Activated B cell treated with CpG ODN at 0.5 μM for 24 hours (primary cell): Measurements from ENCODE around the gene SERF2. TPM values are rescaled to one million over a fixed set of nuclear protein-coding genes. Genes with fewer than 3 reads are reported as not detected.
"Not testable (repeated sequence)": the region's sequence is repeated elsewhere in the genome, so short reads cannot be mapped to it uniquely, and the experiment has no call there.

Experiments
- ATAC-seq: fragments of 200-7000 bp; cut with Tn5 transposase; one replicate; pipeline ENCODE4 v1.10.0; 2021; ENCODE audit warnings: low read depth, mild to moderate bottlenecking, moderate library complexity
- CTCF ChIA-PET: fragments of 350-600 bp; sonication (Branson Sonifier 250); formaldehyde crosslinking; loops from one replicate; lab custom pipeline; 2021; ENCODE audit warnings: antibody characterized with exemption; lab: Charles Lee
- POLR2A ChIA-PET: fragments of 350-600 bp; sonication (Branson Sonifier 250); formaldehyde crosslinking; loops from one replicate; lab custom pipeline; 2021; ENCODE audit warnings: antibody characterized with exemption; lab: Charles Lee
- DNase-seq: peaks from one replicate; pipeline ENCODE4 v3.0.0; 2022
- H3K27ac Mint-ChIP-seq: one replicate; pipeline ENCODE4 v1.8.0; 2020; ENCODE audit warnings: mixed read lengths
- H3K27me3 Mint-ChIP-seq: one replicate; pipeline ENCODE4 v1.8.0; 2021; ENCODE audit warnings: mixed read lengths
- H3K36me3 Mint-ChIP-seq: one replicate; pipeline ENCODE4 v1.8.0; 2021; ENCODE audit warnings: low read depth, mixed read lengths
- H3K4me1 Mint-ChIP-seq: one replicate; pipeline ENCODE4 v1.8.0; 2021; ENCODE audit warnings: mixed read lengths
- H3K4me3 Mint-ChIP-seq: one replicate; pipeline ENCODE4 v1.8.0; 2020; ENCODE audit warnings: mild to moderate bottlenecking, mixed read lengths
- H3K9me3 Mint-ChIP-seq: one replicate; pipeline ENCODE4 v1.8.0; 2020; ENCODE audit warnings: mixed read lengths
- intact Hi-C: fragments of 100-400 bp; cut with micrococcal nuclease; formaldehyde crosslinking; loops from one replicate; pipeline ENCODE4 v1.15.1; 2024
- total RNA-seq: library from RNA; stranded (reverse); gene quantifications from 2 replicates; pipeline ENCODE4 v1.2.3, GENCODE V29; 2022
- TF ChIP-seq, protein P1 (sequence below): fragments of 200-600 bp; IDR thresholded peaks from one replicate; pipeline ENCODE4 v1.8.0; 2022; ENCODE audit warnings: antibody characterized with exemption, mild to moderate bottlenecking

The SERF2 gene
- total RNA-seq, 1 donor from 2014 or later = 601 TPM

DNA sequence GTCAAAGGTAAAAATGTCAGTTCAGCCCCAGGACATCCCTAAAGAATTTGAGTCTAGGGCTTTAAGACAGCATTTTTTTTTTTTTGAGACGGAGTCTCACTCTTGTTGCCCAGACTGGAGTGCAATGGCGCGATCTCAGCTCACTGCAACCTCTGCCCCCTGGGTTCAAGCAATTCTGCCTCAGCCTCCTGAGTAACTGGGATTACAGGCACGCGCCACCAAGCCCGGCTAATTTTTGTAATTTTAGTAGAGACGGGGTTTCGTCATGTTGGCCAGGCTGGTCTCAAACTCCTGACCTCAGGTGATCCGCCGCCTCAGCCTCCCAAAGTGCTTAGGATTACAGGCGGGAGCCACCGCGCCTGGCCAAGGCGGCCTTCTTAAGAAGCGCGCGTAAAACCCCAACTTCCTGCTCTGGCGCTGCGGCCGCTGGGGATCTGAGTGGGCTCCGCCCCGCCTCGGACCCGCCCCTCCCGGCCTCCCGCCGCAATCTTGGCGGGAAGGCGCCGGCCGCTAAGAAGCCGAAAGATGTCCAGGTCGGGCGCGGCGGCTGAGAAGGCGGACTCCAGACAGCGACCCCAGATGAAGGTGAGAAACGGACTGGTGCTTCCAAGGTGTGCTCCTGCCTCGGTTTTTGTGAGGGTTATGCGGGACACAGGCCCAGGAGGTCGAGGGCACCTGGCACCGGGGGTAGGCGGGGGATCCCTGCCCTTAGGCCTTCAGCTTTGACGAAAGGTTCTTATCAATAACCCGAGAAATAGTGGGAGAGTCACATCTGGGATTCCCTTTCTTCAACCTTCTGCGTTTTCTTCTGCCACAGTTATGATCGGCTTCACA, 34.6 kb downstream of the SERF2 start, which contains the start of gene WDR76:
TSS of gene WDR76 (plus strand) at position 495 of the 834 bp plus-strand sequence. CDS start at position 526, 31 bp downstream.
- CTCF ChIA-PET = interaction anchor here (1.7 to 1.9 kb wide), 2 partner anchors 26 to 50 kb away, joined by 4 to 8 read pairs; partner anchors contain the start of genes ELL3 and HYPK
- Mint-ChIP-seq H3K4me1 (peaks cover 67% of the 10 kb centered on the region), H3K36me3 (peaks cover 12% of the 10 kb centered on the region), H3K4me3 (peak within 1 kb of the TSS; percentile 89), H3K27ac (peak within 1 kb of the TSS; percentile 83), H3K27me3 (no peaks in the 10 kb centered on the region), H3K9me3 (no peaks in the 10 kb centered on the region)
- ATAC-seq = peak; percentile 74
- TF ChIP-seq, protein P1, sequence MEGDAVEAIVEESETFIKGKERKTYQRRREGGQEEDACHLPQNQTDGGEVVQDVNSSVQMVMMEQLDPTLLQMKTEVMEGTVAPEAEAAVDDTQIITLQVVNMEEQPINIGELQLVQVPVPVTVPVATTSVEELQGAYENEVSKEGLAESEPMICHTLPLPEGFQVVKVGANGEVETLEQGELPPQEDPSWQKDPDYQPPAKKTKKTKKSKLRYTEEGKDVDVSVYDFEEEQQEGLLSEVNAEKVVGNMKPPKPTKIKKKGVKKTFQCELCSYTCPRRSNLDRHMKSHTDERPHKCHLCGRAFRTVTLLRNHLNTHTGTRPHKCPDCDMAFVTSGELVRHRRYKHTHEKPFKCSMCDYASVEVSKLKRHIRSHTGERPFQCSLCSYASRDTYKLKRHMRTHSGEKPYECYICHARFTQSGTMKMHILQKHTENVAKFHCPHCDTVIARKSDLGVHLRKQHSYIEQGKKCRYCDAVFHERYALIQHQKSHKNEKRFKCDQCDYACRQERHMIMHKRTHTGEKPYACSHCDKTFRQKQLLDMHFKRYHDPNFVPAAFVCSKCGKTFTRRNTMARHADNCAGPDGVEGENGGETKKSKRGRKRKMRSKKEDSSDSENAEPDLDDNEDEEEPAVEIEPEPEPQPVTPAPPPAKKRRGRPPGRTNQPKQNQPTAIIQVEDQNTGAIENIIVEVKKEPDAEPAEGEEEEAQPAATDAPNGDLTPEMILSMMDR = no peak
- POLR2A ChIA-PET = interaction anchor here (0.5 to 2.5 kb wide), 8 partner anchors 9 to 1554 kb away, joined by 3 to 20 read pairs (median 7); partner anchors contain the start of genes ELL3, HYPK, PDIA3 and SERINC4
- intact Hi-C loops = loop anchor here (10.0 kb wide), 1 partner anchor 312 kb away; the partner anchor contains the start of gene MAP1A
- DNase-seq = peak; percentile 73

DNA sequence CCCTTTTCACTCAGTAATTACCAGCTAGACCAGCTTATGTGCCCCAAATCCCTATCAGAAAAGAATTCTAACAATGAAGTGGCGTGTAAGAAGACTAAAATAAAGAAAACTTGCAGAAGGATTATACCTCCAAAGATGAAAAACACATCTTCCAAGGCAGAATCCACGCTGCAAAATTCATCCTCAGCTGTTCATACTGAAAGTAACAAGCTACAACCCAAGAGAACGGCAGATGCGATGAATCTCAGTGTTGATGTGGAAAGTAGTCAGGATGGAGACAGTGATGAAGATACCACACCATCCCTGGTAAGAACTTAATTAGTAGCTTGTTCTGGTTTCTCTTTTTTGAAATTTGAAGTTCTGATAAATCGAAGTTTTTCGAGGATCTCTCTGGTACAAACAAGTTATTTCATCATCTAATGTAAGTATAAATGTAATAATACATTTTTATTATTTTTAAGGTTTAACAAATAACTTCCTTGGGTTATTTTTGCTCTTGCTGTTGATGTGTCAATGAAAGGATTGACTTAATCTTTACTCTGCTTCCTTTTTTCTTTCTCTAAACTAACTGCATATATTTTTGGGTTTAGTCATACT, 36.0 kb downstream of the SERF2 start:
- Mint-ChIP-seq H3K27me3 (no peaks in the 10 kb centered on the region), H3K4me1 (peaks cover 62% of the 10 kb centered on the region), H3K36me3 (peaks cover 13% of the 10 kb centered on the region), H3K27ac (peak overlapping the region; percentile 71), H3K4me3 (peak overlapping the region; percentile 89), H3K9me3 (no peaks in the 10 kb centered on the region)
- CTCF ChIA-PET = interaction anchor here (1.7 to 1.9 kb wide), 2 partner anchors 27 to 52 kb away, joined by 4 to 8 read pairs; partner anchors contain the start of genes ELL3 and HYPK
- intact Hi-C loops = loop anchor here (10.0 kb wide), 1 partner anchor 313 kb away; the partner anchor contains the start of gene MAP1A
- DNase-seq (no peak), ATAC-seq (no peak)
- POLR2A ChIA-PET = interaction anchor here (0.6 to 2.5 kb wide), 6 partner anchors 19 to 82 kb away, joined by 5 to 20 read pairs (median 7); partner anchors contain the start of genes ELL3, HYPK, PDIA3 and SERINC4
- TF ChIP-seq, protein P1 = no peak

DNA sequence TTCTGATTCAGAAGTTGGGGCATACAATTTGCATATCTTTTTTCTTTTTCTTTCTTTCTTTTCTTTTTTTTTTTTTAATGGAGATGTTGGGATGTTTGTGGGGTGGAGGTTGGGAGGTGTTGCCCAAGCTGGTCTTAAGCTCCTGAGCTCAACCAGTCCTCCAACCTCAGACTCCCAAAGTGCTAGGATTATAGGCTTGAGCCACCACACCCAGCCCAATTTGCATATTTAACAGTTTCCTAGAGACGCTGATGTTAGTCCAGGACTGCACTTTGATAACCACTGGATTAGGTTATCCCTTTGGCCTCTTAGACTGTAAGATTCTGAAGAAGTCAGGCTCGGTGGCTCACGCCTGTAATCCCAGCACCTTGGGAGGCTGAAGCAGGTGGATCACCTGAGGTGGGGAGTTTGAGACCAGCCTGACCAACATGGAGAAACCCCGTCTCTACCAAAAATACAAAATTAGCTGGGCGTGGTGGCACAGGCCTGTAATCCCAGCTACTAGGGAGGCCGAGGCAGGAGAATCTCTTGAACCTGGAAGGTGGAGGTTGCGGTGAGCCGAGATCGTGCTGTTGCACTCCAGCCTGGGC, 37.9 kb downstream of the SERF2 start:
- H3K9me3 Mint-ChIP-seq, CTCF ChIA-PET, H3K27ac Mint-ChIP-seq, DNase-seq, ATAC-seq, POLR2A ChIA-PET, H3K27me3 Mint-ChIP-seq, H3K4me3 Mint-ChIP-seq: not testable (repeated sequence)
- Mint-ChIP-seq H3K36me3 (peaks cover 11% of the 10 kb centered on the region), H3K4me1 (peaks cover 48% of the 10 kb centered on the region)
- intact Hi-C loops = loop anchor here (10.0 kb wide), 1 partner anchor 315 kb away; the partner anchor contains the start of gene MAP1A

DNA sequence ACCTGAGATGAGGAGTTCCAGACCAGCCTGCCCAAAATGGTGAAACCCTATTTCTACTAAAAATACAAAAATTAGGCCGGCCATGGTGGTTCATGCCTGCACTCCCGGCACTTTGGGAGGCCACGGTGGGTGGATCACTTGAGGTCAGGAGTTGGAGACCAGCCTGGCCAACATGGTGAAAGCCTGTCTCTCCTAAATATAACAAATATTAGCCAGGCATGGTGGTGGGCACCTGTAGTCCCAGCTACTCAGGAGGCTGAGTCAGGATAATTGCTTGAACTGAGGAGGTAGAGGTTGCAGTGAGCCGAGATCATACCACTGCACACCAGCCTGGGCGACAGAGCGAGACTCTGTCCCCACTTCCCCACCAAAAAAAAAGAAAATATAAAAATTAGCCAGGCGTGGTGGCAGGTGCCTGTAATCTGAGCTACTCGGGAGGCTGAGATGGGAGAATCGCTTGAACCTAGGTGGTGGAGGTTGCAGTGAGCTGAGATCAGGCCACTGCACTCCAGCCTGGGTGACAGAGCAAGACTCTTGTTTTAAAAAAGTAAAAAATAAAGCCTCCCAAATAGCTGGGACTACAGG, 38.7 kb downstream of the SERF2 start:
- DNase-seq, H3K9me3 Mint-ChIP-seq, H3K4me3 Mint-ChIP-seq, ATAC-seq, H3K27ac Mint-ChIP-seq, intact Hi-C loops, H3K27me3 Mint-ChIP-seq, CTCF ChIA-PET: not testable (repeated sequence)
- Mint-ChIP-seq H3K36me3 (peaks cover 16% of the 10 kb centered on the region), H3K4me1 (peaks cover 47% of the 10 kb centered on the region)
- POLR2A ChIA-PET = interaction anchor here (1.2 kb wide), 1 partner anchor 14 kb away, joined by 3 read pairs; no protein-coding TSS in a partner anchor

DNA sequence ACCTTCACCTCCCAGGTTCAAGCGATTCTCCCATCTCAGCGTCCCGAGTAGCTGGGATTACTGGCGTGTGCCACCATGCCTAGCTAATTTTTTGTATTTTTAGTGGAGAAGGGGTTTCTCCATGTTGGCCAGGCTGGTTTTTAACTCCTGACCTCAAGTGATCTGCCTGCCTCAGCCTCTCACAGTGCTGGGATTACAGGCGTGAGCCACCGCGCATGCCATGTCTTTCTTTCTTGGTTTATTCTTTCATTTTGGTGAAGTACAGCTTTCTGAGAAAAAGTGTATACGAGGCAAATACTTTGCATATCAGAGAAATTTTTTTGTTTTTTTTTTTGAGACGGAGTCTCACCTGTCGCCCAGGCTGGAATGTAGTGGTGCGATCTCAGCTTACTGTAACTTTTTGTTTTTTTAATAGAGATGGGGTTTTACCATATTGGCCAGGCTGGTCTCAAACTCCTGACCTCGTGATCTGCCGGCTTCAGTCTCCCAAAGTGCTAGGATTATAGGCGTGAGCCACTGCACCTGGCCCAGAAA, 39.5 kb downstream of the SERF2 start:
- ATAC-seq, H3K27me3 Mint-ChIP-seq, intact Hi-C loops, H3K27ac Mint-ChIP-seq, H3K9me3 Mint-ChIP-seq, H3K4me3 Mint-ChIP-seq, DNase-seq, CTCF ChIA-PET: not testable (repeated sequence)
- peaks cover 39% of the 10 kb centered on the region for H3K4me1 Mint-ChIP-seq
- POLR2A ChIA-PET = interaction anchor here (1.2 kb wide), 1 partner anchor 13 kb away, joined by 3 read pairs; no protein-coding TSS in a partner anchor
- H3K36me3 Mint-ChIP-seq = peaks cover 23% of the 10 kb centered on the region

DNA sequence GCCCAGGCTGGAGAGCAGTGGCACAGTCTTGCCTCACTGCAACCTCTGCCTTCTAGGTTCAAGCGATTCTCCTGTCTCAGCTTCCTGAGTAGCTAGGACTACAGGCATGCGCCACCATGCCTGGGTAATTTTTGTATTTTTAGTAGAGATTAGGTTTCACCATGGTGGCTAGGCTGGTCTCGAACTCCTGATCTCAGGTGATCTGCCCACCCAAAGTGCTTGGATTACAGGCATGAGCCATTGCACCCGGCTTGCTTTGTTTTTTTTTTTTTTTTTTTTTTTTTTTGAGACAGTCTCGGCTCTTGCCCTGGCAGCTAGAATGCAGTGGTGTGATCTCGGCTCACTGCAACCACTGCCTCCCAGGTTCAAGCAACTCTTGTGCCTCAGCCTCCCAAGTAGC, 40.4 kb downstream of the SERF2 start:
- CTCF ChIA-PET, H3K9me3 Mint-ChIP-seq, intact Hi-C loops, H3K27me3 Mint-ChIP-seq, POLR2A ChIA-PET, ATAC-seq, DNase-seq, H3K4me3 Mint-ChIP-seq, H3K27ac Mint-ChIP-seq: not testable (repeated sequence)
- peaks cover 32% of the 10 kb centered on the region for H3K4me1 Mint-ChIP-seq
- peaks cover 28% of the 10 kb centered on the region for H3K36me3 Mint-ChIP-seq
